HepG2 (cell line): ENCODE results near the gene SLC25A22. TPM values are rescaled to one million over a fixed set of nuclear protein-coding genes. Genes with fewer than 3 reads are reported as not detected.
A peak's percentile ranks its signal among the peaks of the same experiment; 100 is the strongest.

ENCODE experiments used
- ARHGAP35 ChIP-seq: sonication (generic); formaldehyde crosslinking; IDR thresholded peaks from 2 replicates; pipeline ENCODE4 v1.9.0; 2022; ENCODE audit warnings: mild to moderate bottlenecking, inconsistent platforms, moderate library complexity, missing genetic modification reagents, borderline replicate concordance
- ASH2L ChIP-seq: fragments of 300-600, 200-600 bp; sonication (generic); IDR thresholded peaks from 2 replicates; pipeline ENCODE4 v1.7.0; 2017; ENCODE audit warnings: low read depth, mild to moderate bottlenecking, moderate library complexity, mixed read lengths, low read length; ENCODE audit not compliant: insufficient read length
- CBX1 ChIP-seq: IDR thresholded peaks from one replicate; pipeline ENCODE4 v1.6.1; 2016; ENCODE audit warnings: antibody characterized with exemption, low read depth
- CERS6 ChIP-seq: sonication (generic); formaldehyde crosslinking; IDR thresholded peaks from 2 replicates; pipeline ENCODE4 v1.5.0; 2020; ENCODE audit warnings: missing genetic modification reagents
- EED ChIP-seq: sonication (generic); formaldehyde crosslinking; IDR thresholded peaks from 2 replicates; pipeline ENCODE4 v1.5.0; 2020; ENCODE audit warnings: mild to moderate bottlenecking, missing genetic modification reagents
- ELF4 ChIP-seq: sonication (generic); formaldehyde crosslinking; IDR thresholded peaks from 2 replicates; pipeline ENCODE4 v1.5.0; 2020; ENCODE audit warnings: missing genetic modification reagents, mild to moderate bottlenecking, moderate library complexity, borderline replicate concordance
- HOXA3 ChIP-seq: sonication (generic); formaldehyde crosslinking; IDR thresholded peaks from 2 replicates; pipeline ENCODE4 v1.5.0; 2020; ENCODE audit warnings: missing genetic modification reagents
- HOXA7 ChIP-seq: sonication (generic); formaldehyde crosslinking; IDR thresholded peaks from 2 replicates; pipeline ENCODE4 v1.8.1; 2022; ENCODE audit warnings: mild to moderate bottlenecking, missing genetic modification reagents, moderate library complexity
- PITX1 ChIP-seq: sonication (generic); formaldehyde crosslinking; IDR thresholded peaks from 2 replicates; pipeline ENCODE4 v1.5.1; 2020; ENCODE audit warnings: mild to moderate bottlenecking, missing genetic modification reagents
- PLRG1 ChIP-seq: fragments of 450-650 bp; conservative IDR thresholded peaks from 2 replicates; pipeline ENCODE4 v1.6.1; 2016
- RBAK ChIP-seq: sonication (generic); formaldehyde crosslinking; IDR thresholded peaks from 2 replicates; pipeline ENCODE4 v1.5.1; 2020; ENCODE audit warnings: mild to moderate bottlenecking, missing genetic modification reagents
- RERE ChIP-seq: IDR thresholded peaks from 2 replicates; pipeline ENCODE4 v1.6.1; 2016; ENCODE audit warnings: low read depth, missing genetic modification reagents, missing compliant biosample characterization
- ZBTB8A ChIP-seq: sonication (generic); formaldehyde crosslinking; IDR thresholded peaks from 2 replicates; pipeline ENCODE4 v1.4.0; 2020; ENCODE audit warnings: mild to moderate bottlenecking, low read depth, missing genetic modification reagents, borderline replicate concordance
- ZC3H13 ChIP-seq: sonication (generic); formaldehyde crosslinking; IDR thresholded peaks from 2 replicates; pipeline ENCODE4 v1.8.1; 2023; ENCODE audit warnings: mild to moderate bottlenecking, missing genetic modification reagents, moderate library complexity
- ZNF235 ChIP-seq: sonication (generic); formaldehyde crosslinking; IDR thresholded peaks from 2 replicates; pipeline ENCODE4 v1.8.1; 2023; ENCODE audit warnings: mild to moderate bottlenecking, missing genetic modification reagents, borderline replicate concordance
- ZNF24 ChIP-seq: fragments of 450-650 bp; IDR thresholded peaks from 2 replicates; pipeline ENCODE4 v1.6.1; 2017; ENCODE audit warnings: antibody characterized with exemption, mild to moderate bottlenecking
- ZNF331 ChIP-seq: sonication (generic); formaldehyde crosslinking; IDR thresholded peaks from 2 replicates; pipeline ENCODE4 v1.4.0; 2020; ENCODE audit warnings: missing genetic modification reagents
- ZNF441 ChIP-seq: sonication (generic); formaldehyde crosslinking; IDR thresholded peaks from 2 replicates; pipeline ENCODE4 v1.7.0; 2021; ENCODE audit warnings: missing genetic modification reagents, borderline replicate concordance
- polyA plus RNA-seq, 8 experiments: library from polyadenylated mRNA; depleted of rRNA in 3 of 8; stranded (reverse) in 7 of 8; unstranded in 1 of 8; fragments of >200 nt; fragmentation: Illumina TruSeq in 4 of 8; extraction: Trizol in 4 of 8; gene quantifications; 2 replicates each; pipeline versions ENCODE4 v1.2.1 to v1.2.3, GENCODE V29; 2011 to 2016; ENCODE audit warnings: low read depth in 4 of 8, missing spikeins in 1 of 8, mixed read lengths in 1 of 8; ENCODE audit not compliant: insufficient read depth in 1 of 8
- total RNA-seq, 5 experiments: library from RNA; depleted of rRNA; stranded (reverse); fragments of >200 nt; fragmentation: Illumina TruSeq; extraction: Trizol; gene quantifications; 2 replicates each; pipeline ENCODE4 v1.2.3, GENCODE V29; 2016; ENCODE audit warnings: low read depth in 1 of 5
- TF ChIP-seq, protein P1 (sequence below): sonication (generic); formaldehyde crosslinking; IDR thresholded peaks from 2 replicates; pipeline ENCODE4 v1.4.0; 2020; ENCODE audit warnings: missing genetic modification reagents, borderline replicate concordance
- TF ChIP-seq, protein P2 (sequence below): sonication (generic); formaldehyde crosslinking; IDR thresholded peaks from 2 replicates; pipeline ENCODE4 v1.4.0; 2020; ENCODE audit warnings: missing genetic modification reagents, low read depth, mild to moderate bottlenecking, borderline replicate concordance

The SLC25A22 gene
- total and polyA plus RNA-seq, 2 of the 13 experiments (the other 11 are each of a cell fraction or from before 2014, with no cell fraction given), result 12.4 to 19.2 TPM

- TF ChIP-seq, protein P1, sequence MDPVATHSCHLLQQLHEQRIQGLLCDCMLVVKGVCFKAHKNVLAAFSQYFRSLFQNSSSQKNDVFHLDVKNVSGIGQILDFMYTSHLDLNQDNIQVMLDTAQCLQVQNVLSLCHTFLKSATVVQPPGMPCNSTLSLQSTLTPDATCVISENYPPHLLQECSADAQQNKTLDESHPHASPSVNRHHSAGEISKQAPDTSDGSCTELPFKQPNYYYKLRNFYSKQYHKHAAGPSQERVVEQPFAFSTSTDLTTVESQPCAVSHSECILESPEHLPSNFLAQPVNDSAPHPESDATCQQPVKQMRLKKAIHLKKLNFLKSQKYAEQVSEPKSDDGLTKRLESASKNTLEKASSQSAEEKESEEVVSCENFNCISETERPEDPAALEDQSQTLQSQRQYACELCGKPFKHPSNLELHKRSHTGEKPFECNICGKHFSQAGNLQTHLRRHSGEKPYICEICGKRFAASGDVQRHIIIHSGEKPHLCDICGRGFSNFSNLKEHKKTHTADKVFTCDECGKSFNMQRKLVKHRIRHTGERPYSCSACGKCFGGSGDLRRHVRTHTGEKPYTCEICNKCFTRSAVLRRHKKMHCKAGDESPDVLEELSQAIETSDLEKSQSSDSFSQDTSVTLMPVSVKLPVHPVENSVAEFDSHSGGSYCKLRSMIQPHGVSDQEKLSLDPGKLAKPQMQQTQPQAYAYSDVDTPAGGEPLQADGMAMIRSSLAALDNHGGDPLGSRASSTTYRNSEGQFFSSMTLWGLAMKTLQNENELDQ, result no peak
- TF ChIP-seq, protein P2, sequence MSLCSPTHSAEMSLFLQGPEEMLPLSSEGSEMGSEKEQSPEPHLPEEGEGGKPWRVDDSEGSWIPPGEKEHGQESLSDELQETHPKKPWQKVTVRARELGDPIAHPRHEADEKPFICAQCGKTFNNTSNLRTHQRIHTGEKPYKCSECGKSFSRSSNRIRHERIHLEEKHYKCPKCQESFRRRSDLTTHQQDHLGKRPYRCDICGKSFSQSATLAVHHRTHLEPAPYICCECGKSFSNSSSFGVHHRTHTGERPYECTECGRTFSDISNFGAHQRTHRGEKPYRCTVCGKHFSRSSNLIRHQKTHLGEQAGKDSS (CRISPR knock-in tag), result no peak
- TF ChIP-seq ZNF331 (no peak), HOXA7 (CRISPR knock-in tag) (no peak), CERS6 (no peak), HOXA3 (peak; percentile 12; the same call in 1 of the 2 replicates), EED (0 out of 2 replicates have a peak, but pooled peaks have one; percentile 72), RERE (CRISPR knock-in tag) (no peak), PLRG1 (no peak), PITX1 (peak; percentile 56; the same call in 1 of the 2 replicates), ZNF441 (CRISPR knock-in tag) (no peak), ARHGAP35 (no peak; the same call in 1 of the 2 replicates), ZNF24 (no peak), CBX1 (peak; percentile 66), ELF4 (CRISPR knock-in tag) (no peak), ZC3H13 (no peak), ASH2L (no peak), ZNF235 (CRISPR knock-in tag) (no peak), RBAK (CRISPR knock-in tag) (no peak), ZBTB8A (CRISPR knock-in tag) (no peak)
These were observed 32.4 kb upstream of the SLC25A22 start (continued) for GRCh38 chr11:830295-831117.
